Esophagus muscularis mucosa (tissue), 4 donors: ENCODE results near the gene TTYH1.

Source experiments
- CTCF ChIP-seq, 3 experiments: fragments of 200-600 bp in 2 of 3; fragments of 450-650 bp in 1 of 3; sonication (generic) in 2 of 3; IDR thresholded peaks; one replicate each; pipeline ENCODE4 v1.5.1; 2017 to 2019; ENCODE audit warnings: antibody characterized with exemption in 3 of 3, mild to moderate bottlenecking in 2 of 3, moderate library complexity in 1 of 3
- EP300 ChIP-seq: sonication (generic); formaldehyde crosslinking; IDR thresholded peaks from one replicate; pipeline ENCODE4 v1.6.1; 2017; ENCODE audit warnings: antibody characterized with exemption
- POLR2A ChIP-seq: fragments of 450-650 bp; IDR thresholded peaks from one replicate; pipeline ENCODE4 v1.6.1; 2017; ENCODE audit warnings: antibody characterized with exemption, moderate library complexity, mild to moderate bottlenecking, low read depth
- POLR2AphosphoS5 ChIP-seq, 2 donors: sonication (generic); formaldehyde crosslinking; IDR thresholded peaks; one replicate each; pipeline ENCODE4 v1.6.1; 2017; ENCODE audit warnings: antibody characterized with exemption in 2 of 2

GRCh38 chr19:54407780-54408179 is 7.5 kb upstream of the TTYH1 start:
- TF ChIP-seq CTCF (IDR thresholded peaks at IDR 0.05) = no peak
- no peak for TF ChIP-seq POLR2AphosphoS5 (IDR thresholded peaks at IDR 0.05)
- no peak for TF ChIP-seq POLR2A
- TF ChIP-seq EP300 = no peak
